HEK293 (cell line): ENCODE measurements around the gene SPATA24.

Source experiments
- BCL11B ChIP-seq: fragments of 450-650 bp; formaldehyde crosslinking; IDR thresholded peaks from 2 replicates; pipeline ENCODE4 v1.5.1; 2016; ENCODE audit warnings: low read depth, missing biosample characterization, missing genetic modification characterization
- BCL6B ChIP-seq: fragments of 450-650 bp; formaldehyde crosslinking; IDR thresholded peaks from 2 replicates; pipeline ENCODE4 v1.5.1; 2017; ENCODE audit warnings: missing biosample characterization, missing genetic modification characterization
- GLI2 ChIP-seq: fragments of 450-650 bp; formaldehyde crosslinking; IDR thresholded peaks from 2 replicates; pipeline ENCODE4; 2017; ENCODE audit warnings: missing biosample characterization, missing genetic modification characterization, low read depth, borderline replicate concordance
- GLIS2 ChIP-seq: fragments of 450-650 bp; formaldehyde crosslinking; IDR thresholded peaks from 2 replicates; pipeline ENCODE4 v1.5.1; 2016; ENCODE audit warnings: missing biosample characterization, missing genetic modification characterization
- KLF8 ChIP-seq: fragments of 450-650 bp; formaldehyde crosslinking; IDR thresholded peaks from 2 replicates; pipeline ENCODE4 v1.5.1; 2016; ENCODE audit warnings: missing biosample characterization, missing genetic modification characterization
- MZF1 ChIP-seq: fragments of 450-650 bp; formaldehyde crosslinking; IDR thresholded peaks from 2 replicates; pipeline ENCODE4 v1.5.1; 2017; ENCODE audit warnings: missing biosample characterization, missing genetic modification characterization, borderline replicate concordance
- PBX3 ChIP-seq: sonication (generic); formaldehyde crosslinking; IDR thresholded peaks from 2 replicates; pipeline ENCODE4 v1.8.1; 2022; ENCODE audit warnings: mild to moderate bottlenecking, moderate library complexity, missing genetic modification reagents
- TSHZ1 ChIP-seq: fragments of 450-650 bp; formaldehyde crosslinking; IDR thresholded peaks from 2 replicates; pipeline ENCODE4 v1.5.1; 2016; ENCODE audit warnings: missing biosample characterization, missing genetic modification characterization, borderline replicate concordance
- ZBTB21 ChIP-seq: fragments of 450-650 bp; formaldehyde crosslinking; IDR thresholded peaks from 2 replicates; pipeline ENCODE4 v1.5.1; 2017; ENCODE audit warnings: missing biosample characterization, missing genetic modification characterization
- ZBTB48 ChIP-seq: fragments of 450-650 bp; formaldehyde crosslinking; IDR thresholded peaks from 2 replicates; pipeline ENCODE4 v1.5.1; 2016; ENCODE audit warnings: missing biosample characterization, missing genetic modification characterization
- ZFHX2 ChIP-seq: fragments of 450-650 bp; formaldehyde crosslinking; conservative IDR thresholded peaks from 2 replicates; pipeline ENCODE4 v1.5.1; 2016; ENCODE audit warnings: missing biosample characterization, missing genetic modification characterization
- ZFP37 ChIP-seq: fragments of 450-650 bp; formaldehyde crosslinking; IDR thresholded peaks from 2 replicates; pipeline ENCODE4 v1.5.1; 2016; ENCODE audit warnings: missing biosample characterization, missing genetic modification characterization
- ZNF16 ChIP-seq: fragments of 450-650 bp; formaldehyde crosslinking; IDR thresholded peaks from 2 replicates; pipeline ENCODE4 v1.5.1; 2016; ENCODE audit warnings: low read depth, missing biosample characterization, missing genetic modification characterization
- ZNF274 ChIP-seq, 2 experiments: fragments of 200-500 bp in 1 of 2; fragments of 450-650 bp in 1 of 2; sonication (Bioruptor generic) in 1 of 2; formaldehyde crosslinking in 1 of 2; IDR thresholded peaks; 2 replicates each; pipeline versions ENCODE4 v1.5.1 to v1.6.1; 2014 to 2016; ENCODE audit warnings: borderline replicate concordance in 1 of 2, inconsistent platforms in 1 of 2, low read length in 1 of 2, missing biosample characterization in 1 of 2, missing genetic modification characterization in 1 of 2
- ZNF280C ChIP-seq: fragments of 450-650 bp; formaldehyde crosslinking; IDR thresholded peaks from 2 replicates; pipeline ENCODE4 v1.5.1; 2016; ENCODE audit warnings: missing biosample characterization, missing genetic modification characterization
- ZNF311 ChIP-seq: fragments of 450-650 bp; formaldehyde crosslinking; IDR thresholded peaks from 2 replicates; pipeline ENCODE4 v1.5.1; 2017; ENCODE audit warnings: missing biosample characterization, missing genetic modification characterization, borderline replicate concordance
- ZNF366 ChIP-seq: fragments of 450-650 bp; formaldehyde crosslinking; conservative IDR thresholded peaks from 2 replicates; pipeline ENCODE4 v1.5.1; 2016; ENCODE audit warnings: missing biosample characterization, missing genetic modification characterization
- ZNF501 ChIP-seq: fragments of 450-650 bp; formaldehyde crosslinking; IDR thresholded peaks from 2 replicates; pipeline ENCODE4 v1.5.1; 2016; ENCODE audit warnings: missing biosample characterization, missing genetic modification characterization
- ZNF513 ChIP-seq: fragments of 450-650 bp; IDR thresholded peaks from 2 replicates; pipeline ENCODE4 v1.5.1; 2018; ENCODE audit warnings: missing biosample characterization, missing genetic modification characterization
- ZNF558 ChIP-seq: fragments of 450-650 bp; formaldehyde crosslinking; IDR thresholded peaks from 2 replicates; pipeline ENCODE4 v1.5.1; 2016; ENCODE audit warnings: missing biosample characterization, missing genetic modification characterization
- ZNF560 ChIP-seq: fragments of 450-650 bp; formaldehyde crosslinking; IDR thresholded peaks from 2 replicates; pipeline ENCODE4 v1.5.1; 2017; ENCODE audit warnings: missing biosample characterization, missing genetic modification characterization, borderline replicate concordance
- ZNF580 ChIP-seq: fragments of 450-650 bp; formaldehyde crosslinking; IDR thresholded peaks from 2 replicates; pipeline ENCODE4 v1.5.1; 2016; ENCODE audit warnings: missing biosample characterization, missing genetic modification characterization
- ZNF596 ChIP-seq: fragments of 450-650 bp; IDR thresholded peaks from 2 replicates; pipeline ENCODE4 v1.5.0; 2018; ENCODE audit warnings: missing biosample characterization, mild to moderate bottlenecking, missing genetic modification characterization, moderate library complexity
- ZNF600 ChIP-seq: fragments of 450-650 bp; formaldehyde crosslinking; IDR thresholded peaks from 2 replicates; pipeline ENCODE4 v1.5.1; 2016; ENCODE audit warnings: missing biosample characterization, missing genetic modification characterization
- ZNF654 ChIP-seq: fragments of 450-650 bp; formaldehyde crosslinking; IDR thresholded peaks from 2 replicates; pipeline ENCODE4 v1.5.1; 2016; ENCODE audit warnings: low read depth, missing biosample characterization, missing genetic modification characterization
- ZNF768 ChIP-seq: fragments of 450-650 bp; formaldehyde crosslinking; IDR thresholded peaks from 2 replicates; pipeline ENCODE4 v1.5.1; 2018; ENCODE audit warnings: missing biosample characterization, mild to moderate bottlenecking, missing genetic modification characterization
- ZNF843 ChIP-seq: fragments of 450-650 bp; formaldehyde crosslinking; IDR thresholded peaks from 2 replicates; pipeline ENCODE4 v1.5.1; 2016; ENCODE audit warnings: missing biosample characterization, missing genetic modification characterization

The SPATA24 gene

GRCh38 chr5:139439013-139439903, 35.4 kb upstream of the SPATA24 start, which contains the start of gene DNAJC18 (continued):
- TF ChIP-seq BCL6B (tag by site-specific recombination): no peak
- TF ChIP-seq ZBTB48: peak; percentile 93
- no peak for TF ChIP-seq ZNF768 (tag by site-specific recombination)
- TF ChIP-seq ZNF311: no peak
- TF ChIP-seq MZF1 (tag by site-specific recombination): peak; percentile 68; the same call in 1 of the 2 replicates
- TF ChIP-seq ZFHX2 (tag by site-specific recombination): peak; percentile 94
- TF ChIP-seq ZBTB21 (tag by site-specific recombination): peak; percentile 91
- TF ChIP-seq GLIS2 (tag by site-specific recombination): peak; percentile 34; the same call in 1 of the 2 replicates
- TF ChIP-seq ZNF513 (tag by site-specific recombination): no peak
- no peak for TF ChIP-seq ZNF274 (IDR thresholded peaks at IDR 0.05; ENCODE audit: low read length)
- no peak for TF ChIP-seq ZNF274 (tag by site-specific recombination; IDR thresholded peaks at IDR 0.05; ENCODE audit: borderline replicate concordance)
- TF ChIP-seq ZNF366 (tag by site-specific recombination): peak; percentile 82
- TF ChIP-seq PBX3 (CRISPR knock-in tag): no peak; the same call in 1 of the 2 replicates
- no peak for TF ChIP-seq ZNF596 (tag by site-specific recombination)
- no peak for TF ChIP-seq ZNF654 (tag by site-specific recombination)
- no peak for TF ChIP-seq GLI2 (tag by site-specific recombination)
- TF ChIP-seq KLF8 (tag by site-specific recombination): peak; percentile 89
- TF ChIP-seq ZNF580 (tag by site-specific recombination): peak; percentile 95
- peak; percentile 90 for TF ChIP-seq ZNF501 (tag by site-specific recombination)
- peak; percentile 58; the same call in 1 of the 2 replicates for TF ChIP-seq TSHZ1 (tag by site-specific recombination)
- no peak for TF ChIP-seq ZNF16 (tag by site-specific recombination)
- no peak for TF ChIP-seq BCL11B
- no peak; the same call in 1 of the 2 replicates for TF ChIP-seq ZFP37 (tag by site-specific recombination)
- TF ChIP-seq ZNF843 (tag by site-specific recombination): peak; percentile 79
- TF ChIP-seq ZNF560 (tag by site-specific recombination): no peak
- no peak for TF ChIP-seq ZNF558
- peak; percentile 99 for TF ChIP-seq ZNF600 (tag by site-specific recombination)
- no peak for TF ChIP-seq ZNF280C (tag by site-specific recombination)
